Heart left ventricle (tissue), 13 donors: ENCODE measurements around the gene FAM98A.

ENCODE experiments used
- POLR2A ChIP-seq, 2 donors: fragments of 450-650 bp; IDR thresholded peaks; one replicate each; pipeline ENCODE4 v1.6.1; 2017; ENCODE audit warnings: antibody characterized with exemption in 2 of 2, mild to moderate bottlenecking in 2 of 2, moderate library complexity in 2 of 2
- TF ChIP-seq, protein P1 (sequence below), 12 donors: fragments of 200-600 bp; sonication (generic) in 4 of 12; IDR thresholded peaks; one replicate each; pipeline versions ENCODE4 v1.5.0 to v1.8.0; 2018 to 2022; ENCODE audit warnings: antibody characterized with exemption in 12 of 12, mild to moderate bottlenecking in 5 of 12
- donor health status: ischemic (EF 13 %, LVEDD 7.1; RV severe dilation, severe dysfunction).
- donor health status: DM: no; HTN: yes; CAD: no.
- donor health status: DM: no; HTN: no; CAD: no.
- donor health status: ischemic (EF 25% LVEDD 6.9; RV normal size, moderate dysfunction).
- donor health status: ischemic (EF 25% LVEDD 5.7; RV mildly dilated, moderate dysfunction).
- donor health status: ischemic (EF 35%, LVEDD 5.7; RV mildly dilated, moderate dysfunction).
- donor health status: nonischemic (EF 11% LVEDD 7.7; RV severe dilation, severe dysfunction).
- donor health status: DM: yes; HTN: yes; CAD: no.
- donor health status: PGD.
- donor health status: ischemic (EF 29% LVEDD 5.4; RV normal size, mild dysfunction).
- donor health status: nonischemic (EF 23%, LVEDD 6.1; RV moderate dilation, normal function).

DNA sequence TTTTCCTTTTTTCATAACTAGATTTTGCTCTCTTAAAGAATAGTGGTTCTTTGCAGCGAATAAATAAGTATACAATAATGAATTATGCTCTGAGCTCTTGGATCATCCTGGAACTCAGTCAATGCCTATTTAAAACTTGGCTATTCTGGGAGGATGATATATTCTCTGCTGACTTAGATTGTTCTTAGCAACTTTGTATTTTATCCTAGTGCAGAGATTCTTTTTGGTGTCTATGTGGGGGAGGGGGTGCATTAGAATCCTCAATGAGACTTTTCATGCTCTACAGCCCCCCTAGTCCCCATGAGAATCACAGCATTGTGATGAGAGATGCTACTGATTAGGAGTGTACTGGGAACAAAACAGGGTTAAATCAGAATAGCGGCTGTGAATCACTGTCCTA is 8.8 kb upstream of the FAM98A start:
- TF ChIP-seq, protein P1, sequence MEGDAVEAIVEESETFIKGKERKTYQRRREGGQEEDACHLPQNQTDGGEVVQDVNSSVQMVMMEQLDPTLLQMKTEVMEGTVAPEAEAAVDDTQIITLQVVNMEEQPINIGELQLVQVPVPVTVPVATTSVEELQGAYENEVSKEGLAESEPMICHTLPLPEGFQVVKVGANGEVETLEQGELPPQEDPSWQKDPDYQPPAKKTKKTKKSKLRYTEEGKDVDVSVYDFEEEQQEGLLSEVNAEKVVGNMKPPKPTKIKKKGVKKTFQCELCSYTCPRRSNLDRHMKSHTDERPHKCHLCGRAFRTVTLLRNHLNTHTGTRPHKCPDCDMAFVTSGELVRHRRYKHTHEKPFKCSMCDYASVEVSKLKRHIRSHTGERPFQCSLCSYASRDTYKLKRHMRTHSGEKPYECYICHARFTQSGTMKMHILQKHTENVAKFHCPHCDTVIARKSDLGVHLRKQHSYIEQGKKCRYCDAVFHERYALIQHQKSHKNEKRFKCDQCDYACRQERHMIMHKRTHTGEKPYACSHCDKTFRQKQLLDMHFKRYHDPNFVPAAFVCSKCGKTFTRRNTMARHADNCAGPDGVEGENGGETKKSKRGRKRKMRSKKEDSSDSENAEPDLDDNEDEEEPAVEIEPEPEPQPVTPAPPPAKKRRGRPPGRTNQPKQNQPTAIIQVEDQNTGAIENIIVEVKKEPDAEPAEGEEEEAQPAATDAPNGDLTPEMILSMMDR (IDR thresholded peaks at IDR 0.05) = no peak
- no peak for TF ChIP-seq POLR2A (IDR thresholded peaks at IDR 0.05)
